NB4 (cell line): ENCODE measurements around the gene DNAAF3.

Experiments
- DNase-seq: peaks from one replicate; pipeline ENCODE4 v3.0.0; 2010; ENCODE audit warnings: low read depth
- H3K4me3 ChIP-seq: one replicate; pipeline ENCODE4 v1.5.1; 2011; ENCODE audit warnings: mild to moderate bottlenecking, low read depth, low read length, moderate library complexity
- CTCF ChIP-seq: IDR thresholded peaks from one replicate; pipeline ENCODE4 v1.5.1; 2012; ENCODE audit warnings: low read depth, low read length
- MYC ChIP-seq: IDR thresholded peaks from 2 replicates; pipeline ENCODE4 v1.6.1; 2011; ENCODE audit warnings: low read depth, low read length
- POLR2A ChIP-seq: IDR thresholded peaks from 2 replicates; pipeline ENCODE4 v1.6.1; 2011; ENCODE audit warnings: mild to moderate bottlenecking; ENCODE audit not compliant: insufficient read length; ENCODE audit errors: extremely low read depth
- TF ChIP-seq, protein P1 (sequence below): IDR thresholded peaks from 2 replicates; pipeline ENCODE4 v1.6.1; 2011; ENCODE audit warnings: low read depth, low read length

The DNAAF3 gene

DNA sequence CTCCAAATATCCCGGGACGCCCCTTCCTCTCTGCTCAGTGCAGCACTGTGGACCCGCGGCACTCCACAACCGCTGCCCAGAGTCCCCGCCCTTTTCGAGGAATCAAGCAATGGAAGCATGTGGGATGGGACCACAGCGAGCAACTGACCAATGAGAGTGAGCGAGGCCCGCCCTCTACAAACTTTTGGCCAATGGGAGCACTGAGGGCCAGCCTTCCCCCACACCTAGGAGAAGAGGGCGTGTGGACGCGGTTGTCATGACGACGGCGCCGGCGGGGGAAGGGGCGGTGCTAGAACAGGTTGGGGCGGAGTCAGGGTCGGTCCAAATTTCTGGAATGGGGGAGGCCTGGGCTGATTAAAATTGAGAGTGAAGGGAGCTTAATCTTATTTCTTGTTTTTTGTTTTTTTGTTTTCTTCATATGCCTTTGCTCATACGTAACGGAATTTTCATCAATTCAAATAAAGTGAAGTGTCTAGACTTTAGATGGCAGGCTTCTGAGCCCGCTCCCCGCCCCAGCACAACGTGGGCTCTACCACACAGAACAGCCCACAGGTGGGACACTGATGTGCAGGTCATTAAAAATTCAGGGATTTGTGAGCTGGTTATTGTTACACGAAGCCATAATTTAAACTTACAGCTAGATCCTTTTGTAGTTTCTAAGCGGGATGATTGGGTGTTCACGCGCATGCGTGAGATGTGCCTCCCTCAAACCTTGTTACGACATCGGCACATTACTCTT lies at the start of gene DNAAF3:
DNAAF3 (minus strand) TSS at position 84 of the 739 bp plus-strand sequence. CDS start 200 bp downstream, outside the sequence.
- peak; percentile 95 for DNase-seq
- H3K4me3 ChIP-seq, result peak within 1 kb of the TSS; percentile 44
- TF ChIP-seq, protein P1, sequence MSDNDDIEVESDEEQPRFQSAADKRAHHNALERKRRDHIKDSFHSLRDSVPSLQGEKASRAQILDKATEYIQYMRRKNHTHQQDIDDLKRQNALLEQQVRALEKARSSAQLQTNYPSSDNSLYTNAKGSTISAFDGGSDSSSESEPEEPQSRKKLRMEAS, result peak; percentile 13; the same call in 1 of the 2 replicates
- TF ChIP-seq MYC, result no peak
- TF ChIP-seq CTCF, result no peak
- no peak for TF ChIP-seq POLR2A

- TF ChIP-seq CTCF (no peak), MYC (no peak), POLR2A (no peak)
- TF ChIP-seq, protein P1, result no peak
- DNase-seq, result no peak
- no peak overlapping the region for H3K4me3 ChIP-seq
These were observed 47.1 kb upstream of the DNAAF3 start for GRCh38 chr19:55213547-55213946.

DNA sequence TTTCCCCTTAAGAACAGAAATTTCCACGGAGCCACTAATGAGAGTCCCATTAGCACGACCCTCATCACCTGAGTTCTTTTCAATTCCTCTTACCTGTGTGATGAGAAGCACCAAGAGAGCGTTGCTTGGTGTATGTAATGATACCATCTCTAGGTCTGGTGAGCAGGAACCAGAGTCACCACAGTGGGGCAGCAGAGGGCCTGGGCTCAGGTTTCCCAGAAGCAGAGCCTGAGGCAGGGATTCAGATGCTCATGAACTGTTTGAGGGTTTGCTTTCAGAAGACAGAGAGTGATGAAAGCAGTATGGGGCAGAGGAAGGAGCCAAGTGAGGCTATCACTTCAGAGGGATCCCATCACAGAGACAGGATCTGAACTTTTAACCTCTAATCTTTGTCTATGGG lies 46.0 kb upstream of the DNAAF3 start:
- peak; percentile 56 for DNase-seq

GRCh38 chr19:55209693-55210472 lies 43.5 kb upstream of the DNAAF3 start:
- no peak overlapping the region for H3K4me3 ChIP-seq
- no peak for DNase-seq
- no peak for TF ChIP-seq MYC
- no peak for TF ChIP-seq POLR2A
- TF ChIP-seq, protein P1, result no peak
- TF ChIP-seq CTCF, result no peak

More for the DNA sequence above, 46.0 kb upstream of the DNAAF3 start:
- no peak overlapping the region for H3K4me3 ChIP-seq
- no peak for TF ChIP-seq POLR2A
- TF ChIP-seq CTCF, result peak; percentile 48

- TF ChIP-seq, protein P1, result no peak
- TF ChIP-seq MYC (no peak), CTCF (no peak), POLR2A (no peak)
- H3K4me3 ChIP-seq, result no peak within 1 kb of the TSS
- DNase-seq, result peak; percentile 29
These were observed 42.7 kb upstream of the DNAAF3 start, which contains the start of gene PTPRH for GRCh38 chr19:55208880-55209692. Gene PTPRH, minus strand, starts transcription at chr19:55209501. Its CDS starts 68 bp downstream, at chr19:55209433.
